A549 (cell line): ENCODE data around the gene MYO15A. TPM values are rescaled to one million over a fixed set of nuclear protein-coding genes. Genes with fewer than 3 reads are reported as not detected.

ENCODE experiments used
- ATAC-seq, 2 experiments: fragments of 200-7000 bp in 1 of 2; fragments of >200 bp in 1 of 2; cut with Nextera tagmentation in 1 of 2; cut with Tn5 transposase in 1 of 2; 3 replicates each; pipeline versions ENCODE4 v1.8.0 to v1.9.1; 2018 to 2020; ENCODE audit warnings: mild to moderate bottlenecking in 1 of 2, moderate library complexity in 1 of 2
- CTCF ChIA-PET: fragments of 300-600 bp; sonication (Branson Sonifier 250); formaldehyde crosslinking; extraction: SDS; loops from one replicate; lab custom pipeline; 2021; ENCODE audit warnings: antibody characterized with exemption, inconsistent platforms; lab: Yijun Ruan, JAX
- POLR2A ChIA-PET: fragments of 350-600 bp; formaldehyde crosslinking; extraction: SDS; loops from one replicate; lab custom pipeline; 2021; ENCODE audit warnings: antibody characterized with exemption, inconsistent platforms; lab: Yijun Ruan, JAX
- DNase-seq, 2 experiments: peaks; one replicate each; pipeline versions ENCODE4 v3.0.0 to v3.0.0-alpha.2; 2011 to 2016; ENCODE audit warnings: low read depth in 1 of 2, low spot score in 1 of 2
- FAIRE-seq: peaks from 2 replicates; lab custom pipeline; 2011; peaks lifted over from hg19 to GRCh38; lab: Jason Lieb, UNC
- H3K27ac ChIP-seq, 2 experiments: fragments of >200 bp; sonication (Bioruptor Twin); formaldehyde crosslinking; 3 replicates each; pipeline ENCODE4 v1.5.1; 2016 to 2017
- H3K4me1 ChIP-seq: fragments of >200 bp; sonication (Bioruptor Twin); formaldehyde crosslinking; 3 replicates; pipeline ENCODE4 v1.6.1; 2016
- H3K4me2 ChIP-seq: fragments of >200 bp; sonication (Bioruptor Twin); formaldehyde crosslinking; 3 replicates; pipeline ENCODE4 v1.6.1; 2016
- H3K4me3 ChIP-seq: fragments of >200 bp; sonication (Bioruptor Twin); formaldehyde crosslinking; 3 replicates; pipeline ENCODE4 v1.5.1; 2016
- H3K9me3 ChIP-seq: fragments of >200 bp; sonication (Bioruptor Twin); formaldehyde crosslinking; 3 replicates; pipeline ENCODE4 v1.6.1; 2016
- ATOH8 ChIP-seq: fragments of 250-450 bp; sonication (Bioruptor Pico); IDR thresholded peaks from 2 replicates; pipeline ENCODE4 v1.5.0; 2020; ENCODE audit warnings: low read depth, mild to moderate bottlenecking, moderate library complexity
- CBX8 ChIP-seq: fragments of 200-600 bp; sonication (generic); IDR thresholded peaks from 2 replicates; pipeline ENCODE4 v1.6.1; 2016
- CTCF ChIP-seq: fragments of >200 bp; sonication (Bioruptor Twin); formaldehyde crosslinking; IDR thresholded peaks from 3 replicates; pipeline ENCODE4 v1.5.1; 2016
- EHMT2 ChIP-seq: fragments of 200-600 bp; sonication (generic); IDR thresholded peaks from 2 replicates; pipeline ENCODE4 v1.6.1; 2016; ENCODE audit warnings: antibody characterized with exemption, low read depth, mild to moderate bottlenecking, moderate library complexity
- ESRRA ChIP-seq: fragments of 150-350 bp; IDR thresholded peaks from 2 replicates; pipeline ENCODE4 v1.6.1; 2014; ENCODE audit warnings: mild to moderate bottlenecking, low read length, borderline replicate concordance
- HES2 ChIP-seq: fragments of >200 bp; sonication (Bioruptor Twin); formaldehyde crosslinking; IDR thresholded peaks from 2 replicates; pipeline ENCODE4 v1.6.1; 2016
- HEYL ChIP-seq: fragments of 250-450 bp; sonication (Bioruptor Pico); IDR thresholded peaks from 2 replicates; pipeline ENCODE4 v1.8.0; 2021; ENCODE audit warnings: mild to moderate bottlenecking, moderate library complexity
- HOXB5 ChIP-seq: fragments of 250-450 bp; sonication (Bioruptor Pico); IDR thresholded peaks from 2 replicates; pipeline ENCODE4 v1.5.0; 2020; ENCODE audit warnings: mild to moderate bottlenecking, moderate library complexity
- JUN ChIP-seq, 2 experiments: fragments of >200 bp; sonication (Bioruptor Twin); formaldehyde crosslinking; IDR thresholded peaks; 2 replicates in 1 of 2; 3 replicates in 1 of 2; pipeline ENCODE4 v1.6.1; 2016 to 2017
- JUNB ChIP-seq: fragments of >200 bp; sonication (Bioruptor Twin); formaldehyde crosslinking; IDR thresholded peaks from 2 replicates; pipeline ENCODE4 v1.6.1; 2016
- KDM1A ChIP-seq: fragments of 200-600 bp; sonication (generic); IDR thresholded peaks from 2 replicates; pipeline ENCODE4 v1.6.1; 2016; ENCODE audit warnings: low read depth, mild to moderate bottlenecking
- MAFK ChIP-seq: fragments of 450-650 bp; IDR thresholded peaks from 2 replicates; pipeline ENCODE4 v1.6.1; 2014; ENCODE audit not compliant: partially characterized antibody
- MAZ ChIP-seq: fragments of 150-350 bp; IDR thresholded peaks from 2 replicates; pipeline ENCODE4 v1.6.1; 2014; ENCODE audit warnings: antibody characterized with exemption, low read depth, low read length, borderline replicate concordance
- MYC ChIP-seq: IDR thresholded peaks from 2 replicates; pipeline ENCODE4 v1.6.1; 2012; ENCODE audit warnings: mild to moderate bottlenecking, inconsistent platforms, low read length, improper control_type of control experiment, borderline replicate concordance
- NFE2L2 ChIP-seq: fragments of 150-350 bp; conservative IDR thresholded peaks from 2 replicates; pipeline ENCODE4 v1.6.1; 2014; ENCODE audit warnings: low read length
- PHF8 ChIP-seq: fragments of 200-600 bp; sonication (generic); IDR thresholded peaks from 2 replicates; pipeline ENCODE4 v1.6.1; 2016; ENCODE audit warnings: low read depth, mild to moderate bottlenecking, antibody characterized with exemption, moderate library complexity, borderline replicate concordance
- RCOR1 ChIP-seq: fragments of 150-350 bp; IDR thresholded peaks from 2 replicates; pipeline ENCODE4 v1.6.1; 2014; ENCODE audit warnings: antibody characterized with exemption, low read length, low read depth
- TP53 ChIP-seq: fragments of 250-450 bp; sonication (Bioruptor Pico); IDR thresholded peaks from 2 replicates; pipeline ENCODE4 v1.5.0; 2021; ENCODE audit warnings: mild to moderate bottlenecking, moderate library complexity
- ZC3H11A ChIP-seq: fragments of 450-650 bp; IDR thresholded peaks from 2 replicates; pipeline ENCODE4 v1.6.1; 2014; ENCODE audit warnings: antibody characterized with exemption, mild to moderate bottlenecking
- WGBS: methylation state at CpG from one replicate; pipeline ENCODE4 v1.1.6; 2017; ENCODE audit errors: missing lambda C conversion rate; 5-methylcytosine and 5-hydroxymethylcytosine counted together
- polyA plus RNA-seq, 4 experiments: library from polyadenylated mRNA; depleted of rRNA in 3 of 4; stranded (reverse); fragments of >200 nt; fragmentation: RNase III in 1 of 4; extraction: RNeasy Plus Mini Kit Qiagen cat#74134 plus additional on column Dnase treatment in 1 of 4; gene quantifications; 2 replicates in 3 of 4; 3 replicates in 1 of 4; pipeline ENCODE4 v1.2.3, GENCODE V29; 2011 to 2017

MYO15A gene
- polyA plus RNA-seq, 2 of the 4 experiments (the other 2 are of a cell fraction), result 0.22 to 0.26 TPM

GRCh38 chr17:18159551-18160120 lies 51.1 kb downstream of the MYO15A start:
- ATAC-seq, result no peak
- peaks cover 13% of the 10 kb centered on the region; the same call in 2 of the 3 replicates for H3K4me1 ChIP-seq
- no peak for FAIRE-seq
- DNase-seq, result no peak
- no peaks in the 10 kb centered on the region for H3K9me3 ChIP-seq
- ChIA-PET CTCF (interaction anchor here (0.6 to 1.6 kb wide), 4 partner anchors 17 to 52 kb away, joined by 3 to 4 read pairs (median 4); no protein-coding TSS in a partner anchor), POLR2A (interaction anchor here (0.5 kb wide), 1 partner anchor 100 kb away, joined by 3 read pairs; no protein-coding TSS in a partner anchor)
- H3K4me3 ChIP-seq, result no peak overlapping the region
- 52% methylated on average over 3 of the region's 3 CpGs for WGBS
- no peak overlapping the region for H3K27ac ChIP-seq
- H3K4me2 ChIP-seq, result no peak overlapping the region; the same call in 2 of the 3 replicates
- TF ChIP-seq PHF8 (no peak), EHMT2 (no peak), HOXB5 (CRISPR knock-in tag) (no peak), KDM1A (no peak), NFE2L2 (no peak), RCOR1 (no peak), ATOH8 (CRISPR knock-in tag) (no peak), JUNB (no peak), TP53 (CRISPR knock-in tag) (no peak), HES2 (no peak), JUN (IDR thresholded peaks at IDR 0.05) (no peak), CBX8 (no peak), MYC (no peak), HEYL (CRISPR knock-in tag) (no peak), MAZ (no peak), ESRRA (no peak)

- 68% methylated on average over 5 of the region's 5 CpGs for WGBS
- Histone ChIP-seq H3K4me1 (peaks cover 13% of the 10 kb centered on the region; the same call in 2 of the 3 replicates), H3K4me3 (no peak overlapping the region), H3K27ac (no peak overlapping the region), H3K4me2 (no peak overlapping the region; the same call in 2 of the 3 replicates), H3K9me3 (no peaks in the 10 kb centered on the region)
- ChIA-PET CTCF (interaction anchor here (0.9 to 1.6 kb wide), 4 partner anchors 17 to 20 kb away, joined by 4 read pairs; no protein-coding TSS in a partner anchor), POLR2A (interaction anchor here (0.5 to 0.6 kb wide), 2 partner anchors 51 to 101 kb away, joined by 3 read pairs; no protein-coding TSS in a partner anchor)
- ATAC-seq, result no peak
- DNase-seq, result no peak
- no peak for FAIRE-seq
- TF ChIP-seq MAFK (no peak), ZC3H11A (no peak), CTCF (no peak)
Observed at GRCh38 chr17:18160128-18160856, 51.7 kb downstream of the MYO15A start.
